Ovary (tissue), 3 donors: ENCODE results near the gene CDC42SE1.

Experiments used
- CTCF ChIP-seq, 3 donors: fragments of 450-650 bp in 2 of 3; fragments of 200-600 bp in 1 of 3; IDR thresholded peaks; one replicate each; pipeline versions ENCODE4 v1.5.1 to v1.8.0; 2016 to 2022; ENCODE audit warnings: antibody characterized with exemption in 3 of 3, mild to moderate bottlenecking in 1 of 3
- EP300 ChIP-seq: sonication (generic); formaldehyde crosslinking; IDR thresholded peaks from one replicate; pipeline ENCODE4 v1.6.1; 2017; ENCODE audit warnings: antibody characterized with exemption
- POLR2A ChIP-seq: fragments of 450-650 bp; IDR thresholded peaks from one replicate; pipeline ENCODE4 v1.6.1; 2017; ENCODE audit warnings: antibody characterized with exemption, mild to moderate bottlenecking, moderate library complexity
- donor health status: DM: no; HTN: no; CAD: no.

GRCh38 chr1:151069103-151069486, 9.7 kb upstream of the CDC42SE1 start:
- TF ChIP-seq CTCF (IDR thresholded peaks at IDR 0.05) (no peak), POLR2A (no peak), EP300 (no peak)
